GM23338 (cell line): Measurements from ENCODE around the gene KAT6B. TPM values are rescaled to one million over a fixed set of nuclear protein-coding genes. Genes with fewer than 3 reads are reported as not detected.

Experiments
- ATAC-seq: fragments of 200-7000 bp; cut with Tn5 transposase; 3 replicates; pipeline ENCODE4 v1.9.1; 2020
- DNase-seq: peaks from one replicate; pipeline ENCODE4 v3.0.0-alpha.2; 2015; ENCODE audit warnings: low spot score
- H2AFZ ChIP-seq: fragments of 200-600 bp; sonication (generic); 2 replicates; pipeline ENCODE4 v1.8.0; 2016; ENCODE audit warnings: antibody characterized with exemption, mild to moderate bottlenecking, moderate library complexity
- H3F3A ChIP-seq: fragments of 200-600 bp; sonication (generic); replicated peaks from 2 replicates; pipeline ENCODE4 v1.8.0; 2017; ENCODE audit warnings: antibody characterized with exemption, mixed run types, low read depth
- H3K27ac ChIP-seq: fragments of 200-600 bp; sonication (generic); 2 replicates; pipeline ENCODE4 v1.6.1; 2016; ENCODE audit warnings: low read depth
- H3K27me3 ChIP-seq: fragments of 200-600 bp; sonication (generic); 2 replicates; pipeline ENCODE4 v1.8.0; 2016; ENCODE audit warnings: mild to moderate bottlenecking, mixed run types, moderate library complexity; ENCODE audit not compliant: insufficient read depth
- H3K36me3 ChIP-seq: fragments of 200-600 bp; sonication (generic); 2 replicates; pipeline ENCODE4 v1.8.0; 2016; ENCODE audit warnings: mild to moderate bottlenecking; ENCODE audit not compliant: insufficient read depth
- H3K4me1 ChIP-seq: fragments of 200-600 bp; sonication (generic); 2 replicates; pipeline ENCODE4 v1.8.0; 2016; ENCODE audit warnings: mild to moderate bottlenecking, moderate library complexity; ENCODE audit not compliant: insufficient read depth
- H3K4me2 ChIP-seq: fragments of 200-600 bp; sonication (generic); 2 replicates; pipeline ENCODE4 v1.7.1; 2017; ENCODE audit warnings: mixed run types
- H3K4me3 ChIP-seq: fragments of 200-600 bp; sonication (generic); 2 replicates; pipeline ENCODE4 v1.6.1; 2016; ENCODE audit warnings: mixed run types
- H3K79me2 ChIP-seq: fragments of 200-600 bp; sonication (generic); replicated peaks from 2 replicates; pipeline ENCODE4 v1.8.0; 2017; ENCODE audit warnings: mild to moderate bottlenecking; ENCODE audit not compliant: insufficient read depth
- H3K9me2 ChIP-seq: fragments of 200-600 bp; sonication (generic); 2 replicates; pipeline ENCODE4 v1.8.0; 2017; ENCODE audit not compliant: insufficient read depth
- H4K20me1 ChIP-seq: fragments of 200-600 bp; sonication (generic); replicated peaks from 2 replicates; pipeline ENCODE4 v1.8.0; 2017; ENCODE audit warnings: mild to moderate bottlenecking; ENCODE audit not compliant: insufficient read depth
- H3K27ac Mint-ChIP-seq: 2 replicates; pipeline ENCODE4 v1.8.0; 2020; ENCODE audit warnings: inconsistent platforms, mild to moderate bottlenecking, moderate library complexity, mixed read lengths
- H3K27me3 Mint-ChIP-seq: 3 replicates; pipeline ENCODE4 v1.8.0; 2022; ENCODE audit warnings: low read depth, mild to moderate bottlenecking, moderate library complexity, mixed read lengths, inconsistent platforms; ENCODE audit not compliant: insufficient read depth, poor library complexity
- H3K36me3 Mint-ChIP-seq: 3 replicates; pipeline ENCODE4 v1.8.0; 2021; ENCODE audit warnings: low read depth, mild to moderate bottlenecking, inconsistent platforms, moderate library complexity, mixed read lengths
- H3K4me1 Mint-ChIP-seq: 3 replicates; pipeline ENCODE4 v1.8.0; 2020; ENCODE audit warnings: mild to moderate bottlenecking, inconsistent platforms, mixed read lengths
- H3K4me3 Mint-ChIP-seq: 3 replicates; pipeline ENCODE4 v1.8.0; 2021; ENCODE audit warnings: moderate library complexity, mild to moderate bottlenecking, inconsistent platforms, mixed read lengths
- H3K9me3 Mint-ChIP-seq: 3 replicates; pipeline ENCODE4 v1.8.0; 2020; ENCODE audit warnings: moderate library complexity, mild to moderate bottlenecking, inconsistent platforms, mixed read lengths
- JUNB ChIP-seq: IDR thresholded peaks from one replicate; pipeline ENCODE4 v1.6.1; 2016; ENCODE audit warnings: antibody characterized with exemption; ENCODE audit not compliant: unreplicated experiment
- POLR2AphosphoS5 ChIP-seq: IDR thresholded peaks from 2 replicates; pipeline ENCODE4 v1.6.1; 2016; ENCODE audit warnings: antibody characterized with exemption, low read depth
- STAT1 ChIP-seq: IDR thresholded peaks from one replicate; pipeline ENCODE4 v1.6.1; 2016; ENCODE audit warnings: antibody characterized with exemption; ENCODE audit not compliant: unreplicated experiment
- polyA plus RNA-seq: library from polyadenylated mRNA; unstranded; fragments of >200 nt; fragmentation: Nextera tagmentation; extraction: Ambion mirVana; gene quantifications from 2 replicates; pipeline ENCODE4 v1.2.1, GENCODE V29; 2016
- total RNA-seq: library from RNA; depleted of rRNA; stranded (reverse); fragments of >200 nt; shearing (Covaris generic); gene quantifications from 2 replicates; pipeline ENCODE4 v1.2.3, GENCODE V29; 2014
- TF ChIP-seq, protein P1 (sequence below): IDR thresholded peaks from one replicate; pipeline ENCODE4 v1.6.1; 2018; ENCODE audit warnings: antibody characterized with exemption; ENCODE audit not compliant: unreplicated experiment
- TF ChIP-seq, protein P2 (sequence below): fragments of 250-450 bp; sonication (Bioruptor Pico); IDR thresholded peaks from 2 replicates; pipeline ENCODE4 v1.5.0; 2020; ENCODE audit warnings: mild to moderate bottlenecking, moderate library complexity

KAT6B gene
- total and polyA plus RNA-seq, 2 experiments from 2014 or later, result 21.3 to 31.4 TPM

DNA sequence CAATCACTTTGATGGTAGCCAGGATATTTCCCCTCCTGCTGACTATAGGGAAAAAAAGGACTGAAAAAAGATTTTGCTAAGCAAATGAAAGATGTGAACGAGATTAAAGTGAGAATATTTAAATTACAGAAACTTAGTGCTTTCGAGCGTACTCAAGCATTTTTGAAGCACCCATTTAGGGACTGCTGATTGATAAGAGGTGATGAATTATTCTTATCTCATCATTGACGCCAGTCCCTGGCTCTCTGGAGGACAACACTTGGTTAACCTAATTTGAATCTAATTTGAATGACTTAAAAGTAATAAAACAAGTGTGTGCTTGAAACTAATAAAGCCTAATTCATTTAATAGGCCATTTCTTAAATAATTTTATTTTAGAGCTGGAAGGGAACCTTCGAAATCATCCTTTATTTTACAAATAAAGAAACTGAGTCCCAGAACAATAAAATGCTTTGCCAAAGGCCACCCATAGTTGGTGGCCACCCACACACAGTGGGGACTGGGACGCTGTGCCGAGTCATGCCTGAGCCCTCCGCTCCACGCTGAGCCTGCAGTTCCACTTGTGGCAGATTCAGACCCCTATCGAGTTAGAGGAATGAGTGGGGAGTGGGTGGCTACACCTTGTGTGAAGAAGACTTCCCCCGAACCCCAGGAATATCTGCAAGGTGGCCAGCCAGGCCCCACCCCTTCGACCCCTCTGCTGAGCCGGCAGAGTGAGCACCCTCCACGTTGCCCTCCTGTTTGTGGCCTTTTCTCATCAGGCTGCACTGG, 223.9 kb downstream of the KAT6B start:
- TF ChIP-seq, protein P1, sequence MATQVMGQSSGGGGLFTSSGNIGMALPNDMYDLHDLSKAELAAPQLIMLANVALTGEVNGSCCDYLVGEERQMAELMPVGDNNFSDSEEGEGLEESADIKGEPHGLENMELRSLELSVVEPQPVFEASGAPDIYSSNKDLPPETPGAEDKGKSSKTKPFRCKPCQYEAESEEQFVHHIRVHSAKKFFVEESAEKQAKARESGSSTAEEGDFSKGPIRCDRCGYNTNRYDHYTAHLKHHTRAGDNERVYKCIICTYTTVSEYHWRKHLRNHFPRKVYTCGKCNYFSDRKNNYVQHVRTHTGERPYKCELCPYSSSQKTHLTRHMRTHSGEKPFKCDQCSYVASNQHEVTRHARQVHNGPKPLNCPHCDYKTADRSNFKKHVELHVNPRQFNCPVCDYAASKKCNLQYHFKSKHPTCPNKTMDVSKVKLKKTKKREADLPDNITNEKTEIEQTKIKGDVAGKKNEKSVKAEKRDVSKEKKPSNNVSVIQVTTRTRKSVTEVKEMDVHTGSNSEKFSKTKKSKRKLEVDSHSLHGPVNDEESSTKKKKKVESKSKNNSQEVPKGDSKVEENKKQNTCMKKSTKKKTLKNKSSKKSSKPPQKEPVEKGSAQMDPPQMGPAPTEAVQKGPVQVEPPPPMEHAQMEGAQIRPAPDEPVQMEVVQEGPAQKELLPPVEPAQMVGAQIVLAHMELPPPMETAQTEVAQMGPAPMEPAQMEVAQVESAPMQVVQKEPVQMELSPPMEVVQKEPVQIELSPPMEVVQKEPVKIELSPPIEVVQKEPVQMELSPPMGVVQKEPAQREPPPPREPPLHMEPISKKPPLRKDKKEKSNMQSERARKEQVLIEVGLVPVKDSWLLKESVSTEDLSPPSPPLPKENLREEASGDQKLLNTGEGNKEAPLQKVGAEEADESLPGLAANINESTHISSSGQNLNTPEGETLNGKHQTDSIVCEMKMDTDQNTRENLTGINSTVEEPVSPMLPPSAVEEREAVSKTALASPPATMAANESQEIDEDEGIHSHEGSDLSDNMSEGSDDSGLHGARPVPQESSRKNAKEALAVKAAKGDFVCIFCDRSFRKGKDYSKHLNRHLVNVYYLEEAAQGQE, result no peak
- no peaks in the 10 kb centered on the region for H3F3A ChIP-seq
- Mint-ChIP-seq H3K27ac (no peak overlapping the region), H3K9me3 (peaks cover 3% of the 10 kb centered on the region; the same call in 2 of the 3 replicates), H3K4me1 (no peaks in the 10 kb centered on the region), H3K27me3 (no peaks in the 10 kb centered on the region), H3K36me3 (no peaks in the 10 kb centered on the region; the same call in 2 of the 3 replicates), H3K4me3 (no peak overlapping the region)
- no peaks in the 10 kb centered on the region for H3K79me2 ChIP-seq
- ATAC-seq (no peak), DNase-seq (no peak)
- no peak overlapping the region for H3K4me3 ChIP-seq
- H3K27ac ChIP-seq, result no peak overlapping the region
- H3K4me1 ChIP-seq, result no peaks in the 10 kb centered on the region
- no peaks in the 10 kb centered on the region for H3K27me3 ChIP-seq
- H3K36me3 ChIP-seq, result no peaks in the 10 kb centered on the region
- no peak overlapping the region for H3K4me2 ChIP-seq
- no peak overlapping the region for H2AFZ ChIP-seq
- H4K20me1 ChIP-seq, result no peaks in the 10 kb centered on the region
- H3K9me2 ChIP-seq, result no peaks in the 10 kb centered on the region

- Histone ChIP-seq H4K20me1 (no peaks in the 10 kb centered on the region), H3F3A (no peaks in the 10 kb centered on the region), H3K27me3 (no peaks in the 10 kb centered on the region), H3K27ac (no peak overlapping the region), H3K36me3 (no peaks in the 10 kb centered on the region), H3K4me2 (no peak overlapping the region), H3K4me1 (no peaks in the 10 kb centered on the region), H3K4me3 (no peak overlapping the region), H3K79me2 (no peaks in the 10 kb centered on the region), H3K9me2 (no peaks in the 10 kb centered on the region), H2AFZ (no peak overlapping the region)
- Mint-ChIP-seq H3K27ac (no peak overlapping the region), H3K27me3 (no peaks in the 10 kb centered on the region), H3K36me3 (no peaks in the 10 kb centered on the region; the same call in 2 of the 3 replicates), H3K4me1 (no peaks in the 10 kb centered on the region), H3K9me3 (peaks cover 3% of the 10 kb centered on the region; the same call in 2 of the 3 replicates), H3K4me3 (no peak overlapping the region)
- no peak for DNase-seq
- no peak for ATAC-seq
- TF ChIP-seq POLR2AphosphoS5, result no peak
- no peak for TF ChIP-seq STAT1
- no peak for TF ChIP-seq JUNB
- TF ChIP-seq, protein P1, result no peak
- TF ChIP-seq, protein P2, sequence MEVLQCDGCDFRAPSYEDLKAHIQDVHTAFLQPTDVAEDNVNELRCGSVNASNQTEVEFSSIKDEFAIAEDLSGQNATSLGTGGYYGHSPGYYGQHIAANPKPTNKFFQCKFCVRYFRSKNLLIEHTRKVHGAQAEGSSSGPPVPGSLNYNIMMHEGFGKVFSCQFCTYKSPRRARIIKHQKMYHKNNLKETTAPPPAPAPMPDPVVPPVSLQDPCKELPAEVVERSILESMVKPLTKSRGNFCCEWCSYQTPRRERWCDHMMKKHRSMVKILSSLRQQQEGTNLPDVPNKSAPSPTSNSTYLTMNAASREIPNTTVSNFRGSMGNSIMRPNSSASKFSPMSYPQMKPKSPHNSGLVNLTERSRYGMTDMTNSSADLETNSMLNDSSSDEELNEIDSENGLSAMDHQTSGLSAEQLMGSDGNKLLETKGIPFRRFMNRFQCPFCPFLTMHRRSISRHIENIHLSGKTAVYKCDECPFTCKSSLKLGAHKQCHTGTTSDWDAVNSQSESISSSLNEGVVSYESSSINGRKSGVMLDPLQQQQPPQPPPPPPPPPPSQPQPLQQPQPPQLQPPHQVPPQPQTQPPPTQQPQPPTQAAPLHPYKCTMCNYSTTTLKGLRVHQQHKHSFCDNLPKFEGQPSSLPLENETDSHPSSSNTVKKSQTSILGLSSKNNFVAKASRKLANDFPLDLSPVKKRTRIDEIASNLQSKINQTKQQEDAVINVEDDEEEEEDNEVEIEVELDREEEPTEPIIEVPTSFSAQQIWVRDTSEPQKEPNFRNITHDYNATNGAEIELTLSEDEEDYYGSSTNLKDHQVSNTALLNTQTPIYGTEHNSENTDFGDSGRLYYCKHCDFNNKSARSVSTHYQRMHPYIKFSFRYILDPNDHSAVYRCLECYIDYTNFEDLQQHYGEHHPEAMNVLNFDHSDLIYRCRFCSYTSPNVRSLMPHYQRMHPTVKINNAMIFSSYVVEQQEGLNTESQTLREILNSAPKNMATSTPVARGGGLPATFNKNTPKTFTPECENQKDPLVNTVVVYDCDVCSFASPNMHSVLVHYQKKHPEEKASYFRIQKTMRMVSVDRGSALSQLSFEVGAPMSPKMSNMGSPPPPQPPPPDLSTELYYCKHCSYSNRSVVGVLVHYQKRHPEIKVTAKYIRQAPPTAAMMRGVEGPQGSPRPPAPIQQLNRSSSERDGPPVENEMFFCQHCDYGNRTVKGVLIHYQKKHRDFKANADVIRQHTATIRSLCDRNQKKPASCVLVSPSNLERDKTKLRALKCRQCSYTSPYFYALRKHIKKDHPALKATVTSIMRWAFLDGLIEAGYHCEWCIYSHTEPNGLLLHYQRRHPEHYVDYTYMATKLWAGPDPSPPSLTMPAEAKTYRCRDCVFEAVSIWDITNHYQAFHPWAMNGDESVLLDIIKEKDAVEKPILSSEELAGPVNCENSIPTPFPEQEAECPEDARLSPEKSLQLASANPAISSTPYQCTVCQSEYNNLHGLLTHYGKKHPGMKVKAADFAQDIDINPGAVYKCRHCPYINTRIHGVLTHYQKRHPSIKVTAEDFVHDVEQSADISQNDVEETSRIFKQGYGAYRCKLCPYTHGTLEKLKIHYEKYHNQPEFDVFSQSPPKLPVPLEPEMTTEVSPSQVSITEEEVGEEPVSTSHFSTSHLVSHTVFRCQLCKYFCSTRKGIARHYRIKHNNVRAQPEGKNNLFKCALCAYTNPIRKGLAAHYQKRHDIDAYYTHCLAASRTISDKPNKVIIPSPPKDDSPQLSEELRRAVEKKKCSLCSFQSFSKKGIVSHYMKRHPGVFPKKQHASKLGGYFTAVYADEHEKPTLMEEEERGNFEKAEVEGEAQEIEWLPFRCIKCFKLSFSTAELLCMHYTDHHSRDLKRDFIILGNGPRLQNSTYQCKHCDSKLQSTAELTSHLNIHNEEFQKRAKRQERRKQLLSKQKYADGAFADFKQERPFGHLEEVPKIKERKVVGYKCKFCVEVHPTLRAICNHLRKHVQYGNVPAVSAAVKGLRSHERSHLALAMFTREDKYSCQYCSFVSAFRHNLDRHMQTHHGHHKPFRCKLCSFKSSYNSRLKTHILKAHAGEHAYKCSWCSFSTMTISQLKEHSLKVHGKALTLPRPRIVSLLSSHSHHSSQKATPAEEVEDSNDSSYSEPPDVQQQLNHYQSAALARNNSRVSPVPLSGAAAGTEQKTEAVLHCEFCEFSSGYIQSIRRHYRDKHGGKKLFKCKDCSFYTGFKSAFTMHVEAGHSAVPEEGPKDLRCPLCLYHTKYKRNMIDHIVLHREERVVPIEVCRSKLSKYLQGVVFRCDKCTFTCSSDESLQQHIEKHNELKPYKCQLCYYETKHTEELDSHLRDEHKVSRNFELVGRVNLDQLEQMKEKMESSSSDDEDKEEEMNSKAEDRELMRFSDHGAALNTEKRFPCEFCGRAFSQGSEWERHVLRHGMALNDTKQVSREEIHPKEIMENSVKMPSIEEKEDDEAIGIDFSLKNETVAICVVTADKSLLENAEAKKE (CRISPR knock-in tag), result no peak
Observed at GRCh38 chr10:75051308-75051707, 224.9 kb downstream of the KAT6B start.
